LHCN-M2 (cell line): ENCODE results near the gene TYW3. TPM values are rescaled to one million over a fixed set of nuclear protein-coding genes. Genes with fewer than 3 reads are reported as not detected.

ENCODE experiments used
- DNase-seq: peaks from one replicate; pipeline ENCODE4 v3.0.0-alpha.2; 2012; ENCODE audit warnings: low read depth
- polyA plus RNA-seq: library from polyadenylated mRNA; unstranded; fragments of >200 nt; gene quantifications from one replicate; pipeline ENCODE4 v1.2.1, GENCODE V29; 2012; ENCODE audit warnings: missing spikeins
- total RNA-seq: library from RNA; depleted of rRNA; stranded (reverse); fragments of >200 nt; gene quantifications from 2 replicates; pipeline ENCODE4 v1.2.3, GENCODE V29; 2014; rRNA removed

Gene TYW3
- 19.8 and 23.2 TPM in 2 replicates for total RNA-seq
- 8.2 TPM for polyA plus RNA-seq

GRCh38 chr1:74732960-74733603 lies at the start of gene TYW3, which contains the start of gene CRYZ:
TYW3 (plus strand) TSS chr1:74733152; CDS start chr1:74733245, 93 bp downstream.
CRYZ (minus strand) TSS chr1:74733050; CDS start chr1:74724821, 8,229 bp downstream.
- peak; percentile 93 for DNase-seq

GRCh38 chr1:74683656-74684055 lies 49.3 kb upstream of the TYW3 start:
- no peak for DNase-seq

GRCh38 chr1:74684301-74684700 lies 48.7 kb upstream of the TYW3 start:
- DNase-seq = no peak

GRCh38 chr1:74686928-74687327 lies 46.0 kb upstream of the TYW3 start:
- DNase-seq = no peak

GRCh38 chr1:74689621-74690363 lies 43.2 kb upstream of the TYW3 start:
- peak; percentile 55 for DNase-seq

GRCh38 chr1:74690364-74690696 lies 42.6 kb upstream of the TYW3 start:
- no peak for DNase-seq

- DNase-seq = no peak
These were observed 42.0 kb upstream of the TYW3 start for GRCh38 chr1:74690909-74691308.

- DNase-seq = no peak
These were observed 39.5 kb upstream of the TYW3 start for GRCh38 chr1:74693473-74693872.

- no peak for DNase-seq
These were observed 35.1 kb upstream of the TYW3 start for GRCh38 chr1:74697832-74698231.

- DNase-seq = no peak
These were observed 33.6 kb upstream of the TYW3 start for GRCh38 chr1:74699331-74699730.

- no peak for DNase-seq
These were observed 29.4 kb upstream of the TYW3 start for GRCh38 chr1:74703386-74704182.

GRCh38 chr1:74712881-74713280 lies 20.1 kb upstream of the TYW3 start:
- no peak for DNase-seq

GRCh38 chr1:74713849-74714248 lies 19.1 kb upstream of the TYW3 start:
- DNase-seq = no peak

GRCh38 chr1:74714429-74715235 lies 18.3 kb upstream of the TYW3 start:
- DNase-seq = no peak

- no peak for DNase-seq
These were observed 17.8 kb upstream of the TYW3 start for GRCh38 chr1:74715236-74715502.

- DNase-seq = no peak
These were observed 17.1 kb upstream of the TYW3 start for GRCh38 chr1:74715806-74716205.

- DNase-seq = no peak
These were observed 16.1 kb upstream of the TYW3 start for GRCh38 chr1:74716822-74717221.

GRCh38 chr1:74717626-74718025 lies 15.3 kb upstream of the TYW3 start:
- no peak for DNase-seq

GRCh38 chr1:74726063-74726462 lies 6.9 kb upstream of the TYW3 start:
- DNase-seq = no peak

GRCh38 chr1:74728736-74729135 lies 4.2 kb upstream of the TYW3 start:
- DNase-seq = no peak

GRCh38 chr1:74729741-74730478 lies 3.0 kb upstream of the TYW3 start:
- peak; percentile 71 for DNase-seq
